NCI-H1694 treated with DMSO at 0.1 percent for 48 hours (cell line): ENCODE measurements around the gene RBM12.

ENCODE experiments used
- DNase-seq: peaks from one replicate; lab custom pipeline; 2025; lab: John Stamatoyannopoulos, UW

RBM12 gene

GRCh38 chr20:35653893-35654292 lies 10.8 kb downstream of the RBM12 start:
- DNase-seq, result no peak

GRCh38 chr20:35653430-35653734 lies 11.3 kb downstream of the RBM12 start:
- DNase-seq, result no peak

GRCh38 chr20:35652641-35653429 lies 11.9 kb downstream of the RBM12 start:
- no peak for DNase-seq

- no peak for DNase-seq
These were observed 12.7 kb downstream of the RBM12 start for GRCh38 chr20:35651958-35652357.

GRCh38 chr20:35650632-35651031 lies 14.1 kb downstream of the RBM12 start:
- no peak for DNase-seq

GRCh38 chr20:35648836-35649235 lies 15.9 kb downstream of the RBM12 start:
- no peak for DNase-seq

- DNase-seq, result no peak
These were observed 19.9 kb downstream of the RBM12 start for GRCh38 chr20:35644806-35645205.

GRCh38 chr20:35643045-35643444 lies 21.7 kb downstream of the RBM12 start:
- DNase-seq, result no peak

- DNase-seq, result no peak
These were observed 23.0 kb downstream of the RBM12 start for GRCh38 chr20:35641743-35642142.

- no peak for DNase-seq
These were observed 24.0 kb downstream of the RBM12 start for GRCh38 chr20:35640724-35641123.

GRCh38 chr20:35638751-35639150 lies 25.9 kb downstream of the RBM12 start:
- no peak for DNase-seq

- no peak for DNase-seq
These were observed 27.4 kb downstream of the RBM12 start for GRCh38 chr20:35637276-35637675.

- no peak for DNase-seq
These were observed 28.6 kb downstream of the RBM12 start for GRCh38 chr20:35636095-35636494.

GRCh38 chr20:35635652-35636051 lies 29.0 kb downstream of the RBM12 start:
- no peak for DNase-seq

- DNase-seq, result no peak
These were observed 32.1 kb downstream of the RBM12 start for GRCh38 chr20:35632539-35633115.

GRCh38 chr20:35630636-35631035 lies 34.1 kb downstream of the RBM12 start:
- no peak for DNase-seq

GRCh38 chr20:35629427-35630145 lies 35.1 kb downstream of the RBM12 start:
- DNase-seq, result no peak

- DNase-seq, result no peak
These were observed 37.6 kb downstream of the RBM12 start for GRCh38 chr20:35627121-35627520.

- DNase-seq, result peak; percentile 6
These were observed 38.2 kb downstream of the RBM12 start for GRCh38 chr20:35626386-35627001.

GRCh38 chr20:35625584-35626385 lies 38.9 kb downstream of the RBM12 start:
- no peak for DNase-seq

- DNase-seq, result no peak
These were observed 43.1 kb downstream of the RBM12 start for GRCh38 chr20:35621560-35621946.
